NCI-H748 (cell line): ENCODE results near the gene POC1B.
A peak's percentile ranks its signal among the peaks of the same experiment; 100 is the strongest.

Source experiments
- DNase-seq: peaks from one replicate; lab custom pipeline; 2025; ENCODE audit not compliant: unreplicated experiment; lab: John Stamatoyannopoulos, UW

Gene POC1B

DNA sequence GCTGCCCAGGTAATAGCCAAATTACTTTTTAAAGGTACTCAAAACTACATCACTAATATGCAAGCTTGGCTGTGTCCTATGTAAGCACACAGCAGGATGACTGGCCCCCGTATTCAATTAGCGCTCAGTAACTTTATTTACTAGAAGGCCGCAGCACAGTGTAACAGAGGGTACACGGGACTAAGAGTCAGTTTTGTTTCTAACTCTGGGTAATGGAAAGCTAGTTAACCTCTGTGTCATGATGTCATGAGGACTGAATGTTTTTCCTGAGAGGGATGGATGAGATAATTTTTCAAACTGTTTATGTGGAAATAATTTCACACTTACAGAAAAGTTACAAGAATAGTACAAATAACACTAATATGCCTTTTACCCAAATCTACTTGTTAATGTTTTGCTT lies 28.4 kb downstream of the POC1B start:
- peak; percentile 49 for DNase-seq

DNA sequence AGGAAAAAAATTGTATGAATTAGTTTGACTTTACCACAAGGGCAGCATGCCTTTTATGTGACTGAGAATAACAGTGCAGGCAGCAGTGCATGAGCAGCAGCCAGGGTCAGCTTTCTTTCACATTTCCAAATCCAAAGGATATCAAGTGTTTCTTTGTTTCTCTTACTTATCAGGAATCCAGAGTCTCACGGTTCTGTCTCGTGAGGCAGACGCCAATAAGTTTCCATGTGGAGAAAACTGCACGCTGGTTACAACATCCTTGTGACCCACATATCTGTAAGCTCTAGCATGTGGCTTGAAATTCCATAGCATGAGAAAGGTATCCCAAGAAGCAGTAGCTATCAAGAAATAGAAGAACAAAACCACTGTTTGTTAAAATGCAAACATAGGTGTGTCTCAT lies 28.8 kb downstream of the POC1B start:
- no peak for DNase-seq

GRCh38 chr12:89494411-89495231 lies 31.2 kb downstream of the POC1B start:
- no peak for DNase-seq

GRCh38 chr12:89493670-89494302 lies 32.1 kb downstream of the POC1B start:
- DNase-seq = no peak

- no peak for DNase-seq
Observed at GRCh38 chr12:89492883-89493282, 33.0 kb downstream of the POC1B start.

DNA sequence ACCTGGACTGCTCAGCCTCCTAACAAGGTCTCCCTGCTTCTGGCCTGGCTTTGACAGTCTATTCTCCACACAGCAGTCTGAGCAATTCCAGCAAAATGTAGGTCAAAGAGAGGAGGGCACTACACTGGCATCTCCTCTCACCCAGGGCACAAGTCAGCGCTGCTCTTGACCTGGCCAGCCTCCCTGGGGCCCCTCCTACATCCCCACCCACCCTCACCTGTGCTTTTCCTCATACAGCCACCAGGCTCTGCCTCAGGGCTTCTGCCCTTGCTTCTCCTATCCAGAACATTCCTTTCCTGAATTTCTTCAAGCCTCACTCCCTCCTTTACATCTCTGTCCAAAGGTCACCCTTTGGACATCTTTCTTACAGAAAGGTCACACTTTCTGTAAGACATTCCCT lies 34.9 kb downstream of the POC1B start:
- DNase-seq = no peak

DNA sequence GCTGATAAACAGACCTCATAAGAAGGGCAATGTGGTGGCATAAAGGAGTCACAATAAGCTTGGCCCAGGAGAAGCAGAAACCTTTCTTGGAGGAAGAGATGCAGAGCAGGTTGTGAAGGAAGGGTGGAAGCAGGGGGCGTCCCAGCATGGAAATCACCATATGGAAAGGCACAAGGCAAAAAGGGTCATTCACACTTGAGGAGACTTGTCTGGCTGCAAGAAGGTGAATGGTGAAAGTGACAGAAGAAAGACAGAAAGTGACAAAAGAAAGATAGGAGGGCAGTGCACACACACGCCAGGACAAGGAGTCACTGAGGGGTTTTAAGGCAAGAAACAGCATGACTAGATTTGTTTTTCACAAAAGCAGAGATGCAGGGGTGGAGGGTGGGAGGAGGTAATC lies 39.6 kb downstream of the POC1B start:
- no peak for DNase-seq

DNA sequence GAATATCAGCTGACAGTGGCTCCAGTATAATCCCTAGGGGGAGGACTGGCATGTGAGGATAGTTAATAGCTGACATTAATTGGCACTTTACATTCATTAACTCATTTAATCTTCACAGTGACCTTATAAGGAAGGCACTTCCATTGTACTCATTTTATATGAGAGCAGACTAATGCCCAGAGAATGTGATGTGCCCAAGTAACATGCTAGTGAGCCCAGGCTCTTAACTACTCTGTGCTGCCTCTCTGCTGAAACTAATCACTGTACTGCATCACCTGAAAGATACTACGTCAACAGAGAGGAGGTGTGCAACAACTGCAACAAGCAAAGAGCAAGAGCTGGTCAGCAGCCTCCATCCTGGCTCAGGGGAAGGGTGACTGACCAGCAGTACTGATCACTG lies 41.4 kb downstream of the POC1B start:
- DNase-seq = no peak

DNA sequence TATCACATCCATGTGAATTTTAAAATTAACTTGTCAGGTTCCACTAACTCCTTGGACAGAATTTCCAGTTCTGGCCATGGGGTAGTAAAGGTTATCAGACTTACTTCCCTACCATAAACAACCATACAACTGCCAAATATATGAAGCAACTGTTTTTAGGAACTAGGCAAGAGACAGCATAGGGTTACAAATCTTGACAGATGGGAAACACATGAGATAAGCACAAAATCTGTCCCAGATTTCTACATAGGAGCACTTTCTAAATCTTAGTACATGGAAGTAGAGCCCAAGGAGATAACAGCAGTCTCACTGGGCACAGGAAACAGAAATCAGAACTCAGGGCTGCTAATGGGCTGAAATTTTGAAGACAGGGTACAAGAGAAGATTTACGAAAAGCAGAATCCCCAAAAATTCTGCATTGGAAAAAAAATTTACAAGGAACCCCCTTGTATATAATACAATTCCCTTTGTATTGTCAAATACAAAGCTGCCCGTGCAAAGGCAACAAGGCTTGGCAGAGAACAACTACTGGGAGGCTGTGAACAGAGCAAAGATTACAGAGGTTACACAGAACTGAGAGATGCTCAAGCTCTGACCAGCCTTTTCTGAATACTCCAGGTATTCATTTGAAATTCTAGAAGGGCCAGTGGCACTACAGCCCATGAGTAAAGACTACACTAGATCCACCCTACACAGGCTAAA lies 44.5 kb downstream of the POC1B start:
- DNase-seq = no peak

DNA sequence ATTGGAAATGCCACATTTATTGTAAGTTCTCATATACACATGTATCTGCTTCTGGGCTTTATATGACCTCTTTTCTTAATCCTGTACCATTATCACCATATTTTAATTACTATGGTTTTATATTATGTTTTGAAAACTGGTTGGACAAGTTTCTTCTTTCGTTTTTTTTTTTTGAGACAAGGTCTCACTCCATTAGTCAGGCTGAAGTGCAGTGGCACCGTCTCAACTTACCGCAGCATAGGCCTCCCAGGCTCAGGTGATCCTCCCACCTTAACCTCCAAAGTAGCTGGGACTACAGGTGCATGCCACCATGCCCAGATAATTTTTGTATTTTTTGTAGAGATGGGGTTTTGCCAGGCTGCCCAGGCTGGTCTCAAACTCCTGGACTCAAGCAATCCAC lies 45.9 kb downstream of the POC1B start:
- DNase-seq = peak; percentile 3

- DNase-seq = no peak
Observed at GRCh38 chr12:89477633-89478279, 48.1 kb downstream of the POC1B start.

GRCh38 chr12:89476904-89477595 lies 48.8 kb downstream of the POC1B start:
- DNase-seq = no peak

DNA sequence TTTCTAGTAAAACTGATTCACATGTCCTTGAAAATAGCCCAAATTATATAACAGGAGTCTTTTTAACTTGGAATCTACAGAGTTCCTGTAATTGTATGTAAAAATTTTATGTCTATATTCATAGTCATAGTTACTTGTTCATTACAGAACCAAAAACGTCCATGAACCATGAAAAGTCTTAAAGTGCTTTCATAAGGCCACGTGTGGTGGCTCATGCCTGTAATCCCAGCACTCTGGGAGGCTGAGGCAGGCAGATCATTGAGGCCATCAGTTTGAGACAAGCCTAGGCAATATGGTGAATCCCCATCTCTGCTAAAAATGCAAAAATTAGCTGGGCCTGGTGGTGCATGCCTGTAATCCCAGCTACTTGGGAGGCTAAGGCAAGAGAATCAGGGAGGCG lies 49.6 kb downstream of the POC1B start:
- no peak for DNase-seq

DNA sequence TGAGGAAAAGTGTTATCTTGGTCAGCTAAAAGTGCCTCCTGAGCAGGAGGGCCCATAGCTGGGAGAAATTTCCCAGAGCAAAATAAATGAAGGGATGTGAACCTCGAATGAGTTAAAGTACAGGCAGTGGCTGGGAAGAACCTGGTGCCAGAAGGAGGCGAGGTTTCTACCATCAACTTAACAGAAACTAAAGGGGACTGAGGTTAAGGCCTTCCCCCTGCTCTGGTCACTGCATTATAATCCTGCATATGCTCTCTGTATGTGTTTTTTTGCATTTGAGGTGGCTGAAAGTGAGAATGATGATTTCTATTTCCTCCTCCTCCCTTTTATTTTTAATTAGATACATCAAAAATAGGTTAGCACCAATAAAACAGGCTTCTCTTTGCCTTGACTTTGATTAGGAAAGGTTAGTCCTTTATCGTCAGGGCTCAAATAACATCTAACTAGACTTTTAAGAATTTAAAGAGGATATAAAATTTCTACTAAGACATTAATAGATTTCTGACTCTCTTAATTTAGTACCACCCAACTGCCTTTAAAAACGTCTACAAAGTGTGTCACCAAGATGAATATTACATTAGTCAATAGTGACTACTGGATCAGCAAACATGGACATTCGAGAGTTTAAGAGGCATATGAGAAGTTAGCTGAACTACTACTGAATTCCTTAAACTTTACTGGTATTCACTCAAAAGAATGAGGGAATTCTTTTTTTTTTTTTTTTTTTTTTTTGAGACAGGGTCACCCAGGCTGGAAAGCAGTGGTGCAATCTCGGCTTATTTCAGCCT lies 50.5 kb downstream of the POC1B start:
- DNase-seq = no peak

DNA sequence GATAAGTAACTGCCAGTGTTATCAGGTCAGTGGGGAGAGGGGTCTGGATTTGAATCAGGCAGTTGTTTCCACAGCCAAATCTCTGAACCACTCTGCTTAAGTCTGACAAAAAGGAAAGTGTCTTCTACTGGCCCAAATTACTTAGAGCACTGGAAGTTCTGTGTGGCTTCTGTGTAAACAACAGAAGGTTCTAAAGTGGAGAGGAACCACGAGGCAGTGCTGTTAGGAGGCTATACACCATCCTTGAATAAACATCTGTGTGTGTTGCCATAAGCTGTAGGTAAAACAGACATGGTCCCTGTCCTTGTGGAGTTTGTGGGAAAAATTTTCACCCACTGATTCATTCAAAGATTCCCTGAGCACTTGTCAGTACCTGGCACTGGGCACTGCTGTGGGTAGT lies 51.2 kb downstream of the POC1B start:
- DNase-seq = no peak

DNA sequence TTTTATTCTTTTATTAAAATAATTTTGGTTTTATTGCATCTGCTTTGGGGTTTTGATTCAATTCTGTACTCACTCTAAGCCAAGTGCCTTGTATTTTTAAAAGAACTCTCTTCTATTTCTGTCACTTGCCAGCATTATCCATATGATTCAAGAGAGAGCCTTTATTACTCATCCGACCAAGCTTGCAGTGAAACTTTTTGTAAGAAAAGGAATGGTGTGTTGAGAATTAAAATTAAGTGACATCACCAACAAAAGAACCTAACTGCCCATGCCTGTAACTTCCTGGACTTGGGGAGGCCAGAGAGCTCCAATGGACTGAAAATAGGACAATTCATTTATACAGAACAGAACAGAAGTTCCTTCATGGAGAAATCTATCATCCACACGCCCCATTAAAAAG lies 53.3 kb downstream of the POC1B start:
- DNase-seq = no peak

DNA sequence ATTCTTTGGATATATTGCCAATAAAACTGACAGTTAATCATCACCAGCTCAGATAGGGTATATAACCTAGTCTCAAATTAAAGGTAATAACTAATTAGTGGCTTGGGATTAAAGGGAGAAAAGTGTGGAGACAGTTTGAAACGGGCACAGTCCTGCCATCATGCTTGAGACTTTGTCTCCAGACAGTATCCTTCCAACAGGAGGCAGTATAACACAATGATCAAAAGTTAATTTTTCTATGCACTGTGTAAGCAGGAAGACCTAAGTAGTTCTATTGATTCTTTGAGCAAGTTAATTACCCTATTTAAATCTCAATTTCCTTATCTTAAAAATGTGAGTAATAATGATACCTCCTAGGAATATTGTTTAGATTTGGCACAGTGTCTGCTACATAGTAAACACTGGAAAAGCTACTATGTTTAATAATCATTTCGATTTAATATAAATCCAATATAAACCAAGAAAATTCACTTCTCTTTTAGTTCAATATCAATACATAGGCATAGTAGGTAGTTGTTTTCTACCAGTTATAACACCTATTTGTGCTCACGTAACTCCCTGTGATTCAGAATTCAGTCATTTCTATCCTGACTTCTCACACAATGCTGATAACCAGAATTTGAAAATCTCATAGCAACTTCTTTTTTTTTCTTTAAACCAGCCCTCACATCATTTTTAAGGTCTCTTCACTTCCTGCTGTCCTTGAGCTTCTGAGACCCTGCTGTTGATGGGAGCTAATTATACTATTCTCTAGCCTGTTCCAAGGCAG lies 54.9 kb downstream of the POC1B start:
- DNase-seq = peak; percentile 68

DNA sequence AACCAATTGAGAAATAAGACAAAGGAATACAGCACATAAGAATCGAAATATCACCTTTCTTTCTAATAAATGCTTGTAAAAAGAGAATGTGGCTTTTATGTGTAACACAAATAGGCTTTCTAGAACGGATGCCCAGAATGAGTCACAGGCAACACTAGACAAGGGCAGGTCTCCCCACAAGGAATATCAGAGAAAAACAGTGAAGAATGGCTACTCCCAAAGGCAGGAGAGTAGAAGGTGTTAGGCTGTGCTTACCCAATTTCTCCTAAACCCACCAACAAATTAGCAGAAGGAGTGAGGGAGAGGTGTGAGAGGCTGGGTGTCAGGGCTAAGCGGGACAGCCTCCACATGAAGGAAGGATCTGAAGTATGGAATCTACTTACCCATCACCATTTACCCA lies 56.5 kb downstream of the POC1B start:
- DNase-seq = no peak

DNA sequence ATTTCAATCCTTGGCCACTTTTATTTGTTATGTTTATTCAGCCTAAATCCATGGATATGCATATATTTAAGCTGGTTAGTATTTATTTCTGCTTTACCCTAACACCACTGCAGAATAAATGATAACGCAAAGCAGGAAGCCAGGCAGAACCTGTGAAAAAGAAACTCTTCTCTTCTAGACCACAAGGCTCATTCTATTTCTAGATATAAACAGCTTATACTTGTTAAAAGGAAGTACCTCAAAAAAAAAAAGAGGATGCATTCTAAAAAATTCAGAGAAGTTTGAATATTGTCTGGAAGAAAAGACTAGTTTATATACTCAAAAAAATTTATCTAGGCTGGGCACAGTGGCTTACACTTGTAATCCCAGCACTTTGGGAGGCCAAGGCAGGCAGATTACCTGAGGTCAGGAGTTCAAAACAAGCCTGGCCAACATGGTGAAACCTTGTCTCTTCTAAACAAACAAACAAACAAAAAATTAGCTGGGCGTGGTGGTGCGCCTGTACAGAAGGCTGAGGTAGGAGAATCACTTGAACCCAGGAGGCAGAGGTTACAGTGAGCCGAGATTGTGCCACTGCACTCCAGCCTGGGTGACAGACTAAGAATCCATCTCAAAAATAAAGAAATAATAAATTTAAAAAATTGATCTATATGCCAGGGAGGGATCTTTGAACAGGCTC lies 57.1 kb downstream of the POC1B start:
- DNase-seq = no peak
